Measurements from ENCODE around the gene ADCY3.

ADCY3 gene

GRCh38 chr2:24875901-24876300 lies 44.1 kb downstream of the ADCY3 start:
- ATAC-seq, result no peak
- no peak for TF ChIP-seq OSR1 (CRISPR knock-in tag; IDR thresholded peaks at IDR 0.05)
- no peak for TF ChIP-seq ZFP3 (CRISPR knock-in tag; IDR thresholded peaks at IDR 0.05)
- no peak for TF ChIP-seq ARNTL (CRISPR knock-in tag; IDR thresholded peaks at IDR 0.05; ENCODE audit: borderline replicate concordance, low read depth)
- no peak for TF ChIP-seq PPARA (CRISPR knock-in tag; IDR thresholded peaks at IDR 0.05; ENCODE audit: borderline replicate concordance)
- TF ChIP-seq CREB5 (CRISPR knock-in tag; IDR thresholded peaks at IDR 0.05; ENCODE audit: low read depth), result no peak
- no peak for TF ChIP-seq ESRRG (CRISPR knock-in tag; IDR thresholded peaks at IDR 0.05)
- TF ChIP-seq CSRNP3 (CRISPR knock-in tag; IDR thresholded peaks at IDR 0.05), result no peak
- TF ChIP-seq CSDC2 (CRISPR knock-in tag; IDR thresholded peaks at IDR 0.05), result no peak
- TF ChIP-seq TOX (CRISPR knock-in tag; IDR thresholded peaks at IDR 0.05; ENCODE audit: borderline replicate concordance), result no peak
- no peak for TF ChIP-seq PATZ1 (CRISPR knock-in tag; IDR thresholded peaks at IDR 0.05; ENCODE audit: borderline replicate concordance)
- no peak for TF ChIP-seq ISL1 (CRISPR knock-in tag; IDR thresholded peaks at IDR 0.05)
- no peak for TF ChIP-seq TCF4 (CRISPR knock-in tag; IDR thresholded peaks at IDR 0.05; ENCODE audit: borderline replicate concordance)
- no peak for TF ChIP-seq RARB (CRISPR knock-in tag; IDR thresholded peaks at IDR 0.05)
- TF ChIP-seq SNAI2 (CRISPR knock-in tag; IDR thresholded peaks at IDR 0.05), result no peak
- no peak for TF ChIP-seq ZC3H10 (CRISPR knock-in tag; IDR thresholded peaks at IDR 0.05)
- TF ChIP-seq ZFP30 (CRISPR knock-in tag; IDR thresholded peaks at IDR 0.05), result no peak
- no peak for TF ChIP-seq ZNF70 (CRISPR knock-in tag; IDR thresholded peaks at IDR 0.05)
- no peak for TF ChIP-seq TSHZ2 (CRISPR knock-in tag; IDR thresholded peaks at IDR 0.05)
- TF ChIP-seq ZNF565 (CRISPR knock-in tag; conservative IDR thresholded peaks at IDR 0.05; ENCODE audit: low read depth), result no peak

GRCh38 chr2:24875272-24875671 lies 44.8 kb downstream of the ADCY3 start:
- no peak for ATAC-seq
- TF ChIP-seq ZC3H10 (CRISPR knock-in tag; IDR thresholded peaks at IDR 0.05), result no peak
- TF ChIP-seq ZNF8 (CRISPR knock-in tag; IDR thresholded peaks at IDR 0.05), result no peak
- no peak for TF ChIP-seq CSRNP3 (CRISPR knock-in tag; IDR thresholded peaks at IDR 0.05)
- TF ChIP-seq ZNF70 (CRISPR knock-in tag; IDR thresholded peaks at IDR 0.05), result no peak
- TF ChIP-seq ZFP3 (CRISPR knock-in tag; IDR thresholded peaks at IDR 0.05), result no peak
- TF ChIP-seq OSR1 (CRISPR knock-in tag; IDR thresholded peaks at IDR 0.05), result no peak
- TF ChIP-seq PPARA (CRISPR knock-in tag; IDR thresholded peaks at IDR 0.05; ENCODE audit: borderline replicate concordance), result no peak
- no peak for TF ChIP-seq TOX (CRISPR knock-in tag; IDR thresholded peaks at IDR 0.05; ENCODE audit: borderline replicate concordance)
- no peak for TF ChIP-seq PATZ1 (CRISPR knock-in tag; IDR thresholded peaks at IDR 0.05; ENCODE audit: borderline replicate concordance)
- TF ChIP-seq ZFP30 (CRISPR knock-in tag; IDR thresholded peaks at IDR 0.05), result no peak

Data from SK-N-SH treated with all-trans-retinoic acid at 6 μM for 48 hours (cell line).